GM18858 (cell line): ENCODE data around the gene SON.

Experiments used
- ATAC-seq: cut with Tn5 transposase; IDR thresholded peaks from one replicate; pipeline ENCODE4 v1.9.1; 2021; ENCODE audit not compliant: unreplicated experiment

SON gene

DNA sequence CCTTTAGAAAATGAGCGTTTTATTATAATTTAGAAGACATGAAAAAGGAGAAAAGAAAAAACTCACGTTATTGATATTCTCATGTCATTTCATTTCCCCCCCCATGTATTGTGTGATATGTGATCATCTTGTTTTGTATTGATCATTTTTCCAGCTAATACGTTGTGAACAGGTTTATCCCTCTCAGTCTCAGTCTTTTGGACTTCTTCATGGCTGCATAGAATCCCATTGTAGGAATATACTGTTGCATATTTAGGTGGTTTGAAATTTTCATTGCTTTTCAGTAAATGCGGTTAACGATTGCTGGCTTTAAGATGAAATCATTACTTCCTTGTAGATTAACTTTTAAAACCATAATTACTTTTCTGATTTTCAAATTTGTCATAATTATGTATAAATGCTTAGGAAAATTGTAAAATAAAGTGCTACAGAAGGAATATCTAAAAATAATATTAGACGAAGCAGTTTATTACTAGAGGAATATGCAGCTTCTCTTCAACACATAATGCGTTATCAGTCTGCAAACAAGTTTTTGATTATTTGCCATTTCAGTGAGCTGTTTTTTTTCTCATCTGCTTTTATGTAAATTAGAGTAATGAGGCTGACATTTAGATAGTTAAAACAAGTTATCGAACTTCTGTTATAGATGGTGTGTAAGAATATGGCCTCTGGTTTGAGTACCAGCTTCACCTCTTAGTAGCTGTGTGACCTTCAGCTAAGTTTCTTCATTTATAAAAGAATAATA lies 1.8 kb downstream of the SON start:
- no peak for ATAC-seq

DNA sequence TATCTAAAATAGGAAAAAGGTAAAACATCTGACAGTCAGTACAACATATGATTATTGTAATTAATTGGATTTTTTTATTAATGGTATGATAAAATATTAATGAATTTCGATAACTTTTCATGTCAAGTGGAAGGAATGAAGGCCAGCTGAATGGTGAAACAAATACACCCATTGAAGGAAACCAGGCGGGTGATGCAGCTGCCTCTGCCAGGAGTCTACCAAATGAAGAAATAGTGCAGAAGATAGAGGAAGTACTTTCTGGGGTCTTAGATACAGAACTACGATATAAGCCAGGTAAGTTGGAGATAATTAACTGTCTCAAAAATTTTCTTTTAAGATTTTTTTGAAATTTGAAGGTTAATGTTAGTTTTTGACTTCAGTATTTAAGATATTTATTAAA lies 3.2 kb downstream of the SON start:
- no peak for ATAC-seq

DNA sequence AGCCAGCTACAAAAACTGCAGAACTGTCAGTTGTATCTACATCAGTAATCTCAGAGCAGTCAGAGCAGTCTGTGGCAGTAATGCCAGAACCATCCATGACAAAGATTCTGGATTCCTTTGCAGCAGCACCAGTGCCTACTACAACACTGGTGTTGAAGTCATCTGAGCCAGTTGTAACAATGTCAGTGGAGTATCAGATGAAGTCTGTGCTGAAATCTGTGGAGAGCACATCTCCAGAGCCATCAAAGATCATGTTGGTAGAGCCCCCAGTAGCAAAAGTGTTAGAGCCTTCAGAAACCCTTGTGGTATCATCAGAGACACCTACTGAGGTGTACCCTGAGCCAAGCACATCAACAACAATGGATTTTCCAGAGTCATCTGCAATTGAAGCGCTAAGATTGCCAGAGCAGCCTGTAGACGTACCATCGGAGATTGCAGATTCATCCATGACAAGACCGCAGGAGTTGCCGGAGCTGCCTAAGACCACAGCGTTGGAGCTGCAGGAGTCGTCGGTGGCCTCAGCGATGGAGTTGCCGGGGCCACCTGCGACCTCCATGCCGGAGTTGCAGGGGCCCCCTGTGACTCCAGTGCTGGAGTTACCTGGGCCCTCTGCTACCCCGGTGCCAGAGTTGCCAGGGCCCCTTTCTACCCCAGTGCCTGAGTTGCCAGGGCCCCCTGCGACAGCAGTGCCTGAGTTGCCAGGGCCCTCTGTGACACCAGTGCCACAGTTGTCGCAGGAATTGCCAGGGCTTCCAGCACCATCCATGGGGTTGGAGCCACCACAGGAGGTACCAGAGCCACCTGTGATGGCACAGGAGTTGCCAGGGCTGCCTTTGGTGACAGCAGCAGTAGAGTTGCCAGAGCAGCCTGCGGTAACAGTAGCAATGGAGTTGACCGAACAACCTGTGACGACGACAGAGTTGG lies 7.3 kb downstream of the SON start:
- no peak for ATAC-seq

DNA sequence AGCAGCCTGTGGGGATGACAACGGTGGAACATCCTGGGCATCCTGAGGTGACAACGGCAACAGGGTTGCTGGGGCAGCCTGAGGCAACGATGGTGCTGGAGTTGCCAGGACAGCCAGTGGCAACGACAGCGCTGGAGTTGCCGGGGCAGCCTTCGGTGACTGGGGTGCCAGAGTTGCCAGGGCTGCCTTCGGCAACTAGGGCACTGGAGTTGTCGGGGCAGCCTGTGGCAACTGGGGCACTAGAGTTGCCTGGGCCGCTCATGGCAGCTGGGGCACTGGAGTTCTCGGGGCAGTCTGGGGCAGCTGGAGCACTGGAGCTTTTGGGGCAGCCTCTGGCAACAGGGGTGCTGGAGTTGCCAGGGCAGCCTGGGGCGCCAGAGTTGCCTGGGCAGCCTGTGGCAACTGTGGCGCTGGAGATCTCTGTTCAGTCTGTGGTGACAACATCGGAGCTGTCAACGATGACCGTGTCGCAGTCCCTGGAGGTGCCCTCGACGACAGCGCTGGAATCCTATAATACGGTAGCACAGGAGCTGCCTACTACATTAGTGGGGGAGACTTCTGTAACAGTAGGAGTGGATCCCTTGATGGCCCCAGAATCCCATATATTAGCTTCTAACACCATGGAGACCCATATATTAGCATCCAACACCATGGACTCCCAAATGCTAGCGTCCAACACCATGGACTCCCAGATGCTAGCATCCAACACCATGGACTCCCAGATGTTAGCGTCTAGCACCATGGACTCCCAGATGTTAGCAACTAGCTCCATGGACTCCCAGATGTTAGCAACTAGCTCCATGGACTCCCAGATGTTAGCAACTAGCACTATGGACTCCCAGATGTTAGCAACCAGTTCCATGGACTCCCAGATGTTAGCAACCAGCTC lies 8.2 kb downstream of the SON start:
- ATAC-seq = no peak

DNA sequence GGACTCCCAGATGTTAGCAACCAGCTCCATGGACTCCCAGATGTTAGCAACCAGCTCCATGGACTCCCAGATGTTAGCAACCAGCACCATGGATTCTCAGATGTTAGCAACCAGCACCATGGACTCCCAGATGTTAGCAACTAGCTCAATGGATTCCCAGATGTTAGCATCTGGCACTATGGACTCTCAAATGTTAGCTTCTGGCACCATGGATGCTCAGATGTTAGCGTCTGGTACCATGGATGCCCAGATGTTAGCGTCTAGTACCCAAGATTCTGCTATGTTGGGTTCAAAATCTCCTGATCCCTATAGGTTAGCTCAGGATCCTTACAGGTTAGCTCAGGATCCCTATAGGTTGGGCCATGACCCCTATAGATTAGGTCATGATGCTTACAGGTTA lies 8.8 kb downstream of the SON start:
- ATAC-seq = no peak

DNA sequence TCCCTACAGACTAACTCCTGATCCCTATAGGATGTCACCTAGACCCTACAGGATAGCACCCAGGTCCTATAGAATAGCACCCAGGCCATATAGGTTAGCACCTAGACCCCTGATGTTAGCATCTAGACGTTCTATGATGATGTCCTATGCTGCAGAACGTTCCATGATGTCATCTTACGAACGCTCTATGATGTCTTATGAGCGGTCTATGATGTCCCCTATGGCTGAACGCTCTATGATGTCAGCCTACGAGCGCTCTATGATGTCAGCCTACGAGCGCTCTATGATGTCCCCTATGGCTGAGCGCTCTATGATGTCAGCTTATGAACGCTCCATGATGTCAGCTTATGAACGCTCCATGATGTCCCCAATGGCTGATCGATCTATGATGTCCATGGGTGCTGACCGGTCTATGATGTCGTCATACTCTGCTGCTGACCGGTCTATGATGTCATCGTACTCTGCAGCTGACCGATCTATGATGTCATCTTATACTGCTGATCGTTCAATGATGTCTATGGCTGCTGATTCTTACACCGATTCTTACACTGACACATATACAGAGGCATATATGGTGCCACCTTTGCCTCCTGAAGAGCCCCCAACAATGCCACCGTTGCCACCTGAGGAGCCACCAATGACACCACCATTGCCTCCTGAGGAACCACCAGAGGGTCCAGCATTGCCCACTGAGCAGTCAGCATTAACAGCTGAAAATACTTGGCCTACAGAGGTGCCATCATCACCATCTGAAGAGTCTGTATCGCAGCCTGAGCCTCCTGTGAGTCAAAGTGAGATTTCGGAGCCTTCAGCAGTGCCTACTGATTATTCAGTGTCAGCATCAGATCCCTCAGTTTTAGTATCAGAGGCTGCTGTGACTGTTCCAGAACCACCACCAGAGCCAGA lies 9.5 kb downstream of the SON start:
- ATAC-seq = no peak

DNA sequence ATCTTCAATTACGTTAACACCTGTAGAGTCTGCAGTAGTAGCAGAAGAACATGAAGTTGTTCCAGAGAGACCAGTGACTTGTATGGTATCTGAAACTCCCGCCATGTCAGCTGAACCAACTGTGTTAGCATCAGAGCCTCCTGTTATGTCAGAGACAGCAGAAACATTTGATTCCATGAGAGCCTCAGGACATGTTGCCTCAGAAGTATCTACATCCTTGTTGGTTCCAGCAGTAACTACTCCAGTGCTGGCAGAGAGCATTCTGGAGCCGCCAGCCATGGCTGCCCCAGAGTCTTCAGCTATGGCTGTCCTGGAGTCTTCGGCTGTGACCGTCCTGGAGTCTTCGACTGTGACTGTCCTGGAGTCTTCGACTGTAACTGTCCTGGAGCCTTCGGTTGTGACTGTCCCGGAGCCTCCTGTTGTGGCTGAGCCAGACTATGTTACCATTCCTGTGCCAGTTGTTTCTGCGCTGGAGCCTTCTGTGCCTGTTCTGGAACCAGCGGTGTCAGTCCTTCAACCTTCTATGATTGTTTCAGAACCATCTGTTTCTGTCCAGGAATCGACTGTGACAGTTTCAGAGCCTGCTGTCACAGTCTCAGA lies 10.3 kb downstream of the SON start:
- no peak for ATAC-seq

DNA sequence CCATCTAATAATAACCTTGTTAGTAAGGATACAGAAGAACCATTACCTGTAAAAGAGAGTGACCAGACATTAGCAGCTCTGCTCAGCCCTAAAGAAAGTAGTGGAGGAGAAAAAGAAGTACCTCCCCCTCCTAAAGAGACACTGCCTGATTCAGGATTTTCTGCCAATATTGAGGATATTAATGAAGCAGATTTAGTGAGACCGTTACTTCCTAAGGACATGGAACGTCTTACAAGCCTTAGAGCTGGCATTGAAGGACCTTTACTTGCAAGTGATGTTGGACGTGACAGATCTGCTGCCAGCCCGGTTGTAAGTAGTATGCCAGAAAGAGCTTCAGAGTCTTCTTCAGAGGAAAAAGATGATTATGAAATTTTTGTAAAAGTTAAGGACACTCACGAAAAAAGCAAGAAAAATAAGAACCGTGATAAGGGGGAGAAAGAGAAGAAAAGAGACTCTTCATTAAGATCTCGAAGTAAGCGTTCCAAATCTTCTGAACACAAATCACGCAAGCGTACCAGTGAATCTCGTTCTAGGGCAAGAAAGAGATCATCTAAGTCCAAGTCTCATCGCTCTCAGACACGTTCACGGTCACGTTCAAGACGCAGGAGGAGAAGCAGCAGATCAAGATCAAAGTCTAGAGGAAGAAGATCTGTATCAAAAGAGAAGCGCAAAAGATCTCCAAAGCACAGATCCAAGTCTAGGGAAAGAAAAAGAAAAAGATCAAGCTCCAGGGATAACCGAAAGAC lies 11.6 kb downstream of the SON start:
- no peak for ATAC-seq

DNA sequence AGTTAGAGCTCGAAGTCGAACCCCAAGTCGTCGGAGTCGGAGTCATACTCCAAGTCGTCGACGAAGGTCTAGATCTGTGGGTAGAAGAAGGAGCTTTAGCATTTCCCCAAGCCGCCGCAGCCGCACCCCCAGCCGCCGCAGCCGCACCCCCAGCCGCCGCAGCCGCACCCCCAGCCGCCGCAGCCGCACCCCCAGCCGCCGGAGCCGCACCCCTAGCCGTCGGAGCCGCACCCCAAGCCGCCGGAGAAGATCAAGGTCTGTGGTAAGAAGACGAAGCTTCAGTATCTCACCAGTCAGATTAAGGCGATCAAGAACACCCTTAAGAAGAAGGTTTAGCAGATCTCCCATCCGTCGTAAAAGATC lies 12.1 kb downstream of the SON start:
- no peak for ATAC-seq

DNA sequence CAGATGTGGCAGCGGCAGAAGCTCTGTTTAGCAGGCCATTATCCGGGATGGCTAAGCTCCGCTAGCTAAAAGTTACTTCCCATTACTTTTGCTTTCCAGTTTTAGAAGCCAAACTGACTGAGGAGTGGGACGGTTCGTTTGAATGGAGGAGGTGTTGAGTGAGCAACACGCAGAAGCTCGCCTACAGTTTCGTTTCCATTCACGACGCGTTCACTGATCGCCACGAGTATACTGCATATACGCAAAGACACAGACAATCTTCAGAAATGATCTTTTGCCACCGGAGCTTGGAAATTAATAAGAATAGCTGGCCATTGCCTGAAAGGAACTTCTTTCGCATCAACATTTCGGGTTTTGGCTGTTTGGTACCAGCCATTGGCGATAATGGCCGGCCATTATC lies 14.6 kb downstream of the SON start:
- ATAC-seq = no peak

DNA sequence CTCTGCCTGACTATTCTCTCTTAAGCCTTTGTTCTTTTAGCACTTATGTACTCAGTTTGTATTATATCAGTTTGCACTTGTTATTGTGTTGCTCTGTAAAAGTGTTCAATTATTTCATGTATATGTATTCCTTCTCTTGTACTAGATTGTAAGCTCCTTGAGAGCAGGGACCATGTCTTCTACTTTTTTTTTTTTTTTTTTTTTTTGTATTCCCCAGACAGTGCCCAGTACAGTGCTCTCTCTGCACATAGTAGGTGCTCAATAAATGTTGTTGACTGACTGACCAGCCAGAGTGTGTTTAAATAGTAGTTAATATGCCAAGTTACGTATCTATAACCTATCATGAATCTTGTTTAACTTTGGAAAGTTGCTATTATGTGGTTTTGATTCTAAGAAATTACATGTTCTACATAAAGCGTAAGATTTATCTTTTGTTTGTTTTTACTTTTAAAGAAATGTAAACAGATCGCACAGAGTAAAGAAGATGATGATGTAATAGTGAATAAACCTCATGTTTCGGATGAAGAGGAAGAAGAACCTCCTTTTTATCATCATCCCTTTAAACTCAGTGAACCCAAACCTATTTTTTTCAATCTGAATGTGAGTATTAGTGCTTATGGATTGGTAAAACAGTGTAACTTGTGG lies 16.1 kb downstream of the SON start:
- ATAC-seq = no peak

DNA sequence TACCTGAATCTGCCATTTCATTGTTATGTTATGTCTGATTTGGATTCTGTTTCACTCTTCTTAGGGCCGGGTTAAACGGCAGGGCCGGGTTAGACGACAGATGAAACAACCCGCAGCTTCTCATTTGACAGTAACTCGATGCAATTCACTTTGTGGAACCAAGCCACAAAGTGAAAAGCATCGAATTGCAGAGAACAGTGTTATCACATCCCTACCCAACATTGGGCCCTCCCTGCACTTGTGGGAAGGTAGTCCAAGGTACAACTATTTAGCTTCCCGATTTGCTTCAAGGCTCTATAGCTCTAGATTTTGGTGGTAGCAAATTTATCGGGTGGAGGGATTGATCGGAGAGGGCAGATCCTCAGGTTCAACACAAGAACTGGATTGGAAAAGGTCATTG lies 17.0 kb downstream of the SON start:
- ATAC-seq = no peak

DNA sequence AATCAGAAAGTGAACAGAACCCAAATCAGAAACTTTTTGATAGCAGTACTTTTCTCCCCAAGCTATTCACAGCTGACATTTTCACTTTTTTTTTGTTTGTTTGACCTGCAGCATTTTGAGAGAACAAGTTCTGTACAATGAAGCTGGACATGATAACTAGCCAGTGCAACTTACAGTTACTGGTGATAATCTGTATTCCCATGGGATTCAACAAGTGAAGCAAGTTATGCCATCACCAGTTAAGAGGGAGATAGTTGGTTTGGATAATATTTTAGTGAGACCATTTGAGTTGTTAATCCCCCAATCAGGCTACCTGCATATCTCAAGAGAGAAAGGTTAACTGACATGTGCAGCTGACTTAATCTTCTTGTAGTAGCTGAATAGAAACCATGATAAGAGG lies 18.1 kb downstream of the SON start:
- no peak for ATAC-seq

DNA sequence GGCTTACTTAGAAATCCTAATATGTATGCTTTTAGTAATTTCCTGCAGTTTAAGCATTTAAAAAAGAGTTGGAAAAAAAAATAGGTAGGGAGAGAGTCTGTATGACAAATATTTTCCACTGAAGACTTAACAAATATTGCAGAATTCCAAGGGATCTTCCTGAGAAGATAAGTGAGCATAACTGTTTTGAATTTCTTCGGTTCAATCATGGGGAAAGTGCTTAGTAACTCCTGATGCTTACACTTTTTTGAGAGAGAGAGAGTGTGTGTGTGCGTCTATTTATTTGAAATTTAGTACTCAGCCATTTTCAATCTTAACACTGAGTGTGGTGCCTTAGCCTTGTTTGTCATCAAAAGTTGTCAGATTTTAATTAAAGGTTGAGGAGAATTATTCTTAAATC lies 18.5 kb downstream of the SON start:
- no peak for ATAC-seq

DNA sequence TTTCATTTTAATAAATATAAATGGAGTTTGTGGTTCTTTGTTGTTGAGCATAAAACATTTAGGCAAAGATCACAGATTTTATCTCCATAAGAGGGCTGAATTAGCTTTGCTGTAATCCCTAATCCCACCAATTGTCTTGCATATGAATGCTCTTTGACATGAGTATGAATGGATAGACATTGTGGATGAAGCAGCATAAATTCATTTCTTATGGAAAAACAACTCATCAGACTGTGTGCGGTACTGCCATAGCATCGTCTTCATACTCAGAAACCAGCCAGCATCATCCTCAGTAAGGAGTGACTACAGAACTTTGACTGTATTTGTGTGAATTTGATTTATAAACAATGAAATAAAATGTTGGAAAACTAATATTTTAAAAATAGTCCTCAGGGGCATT lies 19.6 kb downstream of the SON start:
- ATAC-seq = no peak

DNA sequence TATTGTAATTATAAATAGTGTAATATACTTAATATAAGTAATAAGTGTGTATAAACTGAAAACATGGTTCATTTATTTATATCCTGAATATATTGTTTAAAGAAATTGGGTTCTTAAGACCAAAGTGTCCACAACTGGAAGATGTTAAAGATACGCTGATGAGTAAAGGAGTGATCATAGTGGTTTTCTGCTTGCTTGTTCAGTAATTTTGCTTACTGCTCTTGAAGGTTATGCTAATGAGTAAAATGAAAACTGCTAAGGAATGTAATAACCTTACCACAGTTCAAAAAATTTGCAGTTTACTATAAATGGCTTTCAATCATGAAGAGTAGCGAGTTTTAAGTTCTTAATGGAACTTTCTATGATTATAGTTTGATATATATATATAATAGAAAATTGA lies 23.7 kb downstream of the SON start:
- ATAC-seq = no peak

DNA sequence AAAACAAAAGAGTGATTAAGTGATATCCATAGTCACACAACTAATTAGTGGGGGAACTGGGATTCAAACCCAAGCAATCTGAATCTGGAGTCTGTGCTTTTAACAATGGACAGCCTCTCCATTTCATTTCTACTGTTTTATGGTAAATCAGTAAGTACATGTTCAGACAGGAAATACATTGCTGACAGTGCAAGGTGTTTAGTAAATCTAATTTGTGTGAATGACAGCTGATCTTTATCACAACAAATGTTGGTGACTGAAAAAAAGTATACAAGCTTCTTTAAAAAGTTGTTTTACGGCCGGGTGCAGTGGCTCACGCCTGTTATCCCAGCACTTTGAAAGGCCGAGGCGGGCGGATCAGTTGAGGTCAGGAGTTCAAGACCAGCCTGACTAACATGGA lies 25.1 kb downstream of the SON start:
- no peak for ATAC-seq

DNA sequence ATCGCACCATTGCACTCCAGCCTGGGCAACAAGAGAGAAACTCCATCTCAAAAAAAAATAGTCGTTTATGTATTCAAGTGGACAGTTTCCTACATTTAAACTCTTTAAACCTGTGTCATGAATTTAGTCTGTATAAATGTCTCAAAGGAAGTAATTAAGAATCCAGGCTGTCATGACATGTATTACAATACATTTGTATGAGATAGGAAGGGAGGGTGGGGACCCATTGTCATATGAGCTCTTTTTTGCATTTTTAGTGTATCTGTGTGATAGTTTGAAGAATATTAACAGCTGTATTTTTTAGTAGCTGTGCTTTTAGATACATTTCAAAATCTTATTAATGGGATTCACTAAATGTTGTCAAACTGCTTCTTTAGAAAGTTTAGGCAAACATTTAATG lies 25.6 kb downstream of the SON start:
- no peak for ATAC-seq

DNA sequence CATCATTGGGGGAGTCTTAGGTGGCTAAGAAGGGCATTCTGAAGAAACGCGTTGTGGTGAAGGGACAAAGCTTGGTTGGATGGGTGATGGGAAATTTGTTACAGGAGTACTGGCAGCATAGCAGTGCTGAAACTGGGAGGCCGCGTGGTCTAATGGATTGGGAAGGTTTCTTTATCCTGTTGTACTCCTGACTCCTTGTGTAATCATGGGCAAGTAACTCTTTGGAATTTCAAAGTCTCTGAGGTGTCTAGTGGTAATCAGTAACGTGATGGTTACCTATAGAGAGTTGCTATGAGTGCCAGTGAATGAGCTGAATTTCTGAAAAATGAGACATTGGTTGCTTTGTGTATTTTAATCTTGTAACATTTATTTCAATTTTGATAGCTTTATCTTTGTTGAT lies 27.2 kb downstream of the SON start:
- ATAC-seq = no peak
